ENCODE data around the gene OR1Q1.

The OR1Q1 gene

GRCh38 chr9:122657527-122657926, 43.0 kb downstream of the OR1Q1 start, which contains the start of gene OR1B1:
Gene OR1B1, minus strand, starts transcription at chr9:122657627.
- H3K4me1 ChIP-seq (ENCODE audit: control insufficient read depth, insufficient read depth, low read length), result no peaks in the 10 kb centered on the region
- no peaks in the 10 kb centered on the region for H3K27me3 ChIP-seq (ENCODE audit: control insufficient read depth, insufficient read depth, low read length)
- peaks cover 5% of the 10 kb centered on the region for H3K9me3 ChIP-seq (ENCODE audit: control insufficient read depth, insufficient read depth, low read length)
- no peak within 1 kb of the TSS for H3K9ac ChIP-seq (ENCODE audit: low read depth, low read length)
- no peak within 1 kb of the TSS for H3K4me3 ChIP-seq (ENCODE audit: low read depth, low read length)
- H3K36me3 ChIP-seq (ENCODE audit: control insufficient read depth, insufficient read depth, low read length), result no peaks in the 10 kb centered on the region

DNA sequence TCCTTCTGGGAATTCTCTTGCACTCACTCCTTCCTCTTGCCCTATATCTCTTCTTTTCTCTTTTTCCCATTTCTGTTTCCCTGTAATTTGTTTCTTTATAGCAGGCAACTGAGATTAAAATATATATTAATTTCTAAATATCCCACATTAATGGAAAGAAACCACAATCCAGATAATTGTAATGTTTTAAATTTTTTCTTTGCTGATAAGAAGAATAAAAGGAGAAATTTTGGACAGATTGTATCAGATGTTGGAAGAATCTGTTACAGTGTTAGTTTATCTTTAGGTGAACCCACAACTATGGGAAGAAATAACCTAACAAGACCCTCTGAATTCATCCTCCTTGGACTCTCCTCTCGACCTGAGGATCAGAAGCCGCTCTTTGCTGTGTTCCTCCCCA, 46.9 kb downstream of the OR1Q1 start, which contains the start of gene OR1L1:
Gene OR1L1 (plus strand): TSS at position 301 of the 400 bp plus-strand sequence. CDS start 0 bp downstream, at position 301.
- Histone ChIP-seq H3K9ac (ENCODE audit: low read depth, low read length) (no peak within 1 kb of the TSS), H3K36me3 (ENCODE audit: control insufficient read depth, insufficient read depth, low read length) (no peaks in the 10 kb centered on the region), H3K9me3 (ENCODE audit: control insufficient read depth, insufficient read depth, low read length) (peaks cover 22% of the 10 kb centered on the region), H3K4me1 (ENCODE audit: control insufficient read depth, insufficient read depth, low read length) (no peaks in the 10 kb centered on the region), H3K4me3 (ENCODE audit: low read depth, low read length) (no peak within 1 kb of the TSS), H3K27me3 (ENCODE audit: control insufficient read depth, insufficient read depth, low read length) (no peaks in the 10 kb centered on the region)

All from iPS-15b (cell line).